ENCODE measurements around the gene TAB2.

- TF ChIP-seq, protein P1, sequence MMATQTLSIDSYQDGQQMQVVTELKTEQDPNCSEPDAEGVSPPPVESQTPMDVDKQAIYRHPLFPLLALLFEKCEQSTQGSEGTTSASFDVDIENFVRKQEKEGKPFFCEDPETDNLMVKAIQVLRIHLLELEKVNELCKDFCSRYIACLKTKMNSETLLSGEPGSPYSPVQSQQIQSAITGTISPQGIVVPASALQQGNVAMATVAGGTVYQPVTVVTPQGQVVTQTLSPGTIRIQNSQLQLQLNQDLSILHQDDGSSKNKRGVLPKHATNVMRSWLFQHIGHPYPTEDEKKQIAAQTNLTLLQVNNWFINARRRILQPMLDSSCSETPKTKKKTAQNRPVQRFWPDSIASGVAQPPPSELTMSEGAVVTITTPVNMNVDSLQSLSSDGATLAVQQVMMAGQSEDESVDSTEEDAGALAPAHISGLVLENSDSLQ (IDR thresholded peaks at IDR 0.05), result no peak
- no peak for TF ChIP-seq SP1 (IDR thresholded peaks at IDR 0.05)
- TF ChIP-seq HDGF (IDR thresholded peaks at IDR 0.05; ENCODE audit: borderline replicate concordance), result no peak
- TF ChIP-seq FOXM1 (IDR thresholded peaks at IDR 0.05; ENCODE audit: borderline replicate concordance), result no peak
- TF ChIP-seq FOXA1 (IDR thresholded peaks at IDR 0.05), result no peak
- TF ChIP-seq BHLHE40 (IDR thresholded peaks at IDR 0.05; ENCODE audit: borderline replicate concordance), result no peak
- TF ChIP-seq TARDBP (IDR thresholded peaks at IDR 0.05), result no peak
- no peak for TF ChIP-seq ELF4 (IDR thresholded peaks at IDR 0.05)
- no peak for TF ChIP-seq LEF1 (IDR thresholded peaks at IDR 0.05; ENCODE audit: borderline replicate concordance)
- no peak for TF ChIP-seq L3MBTL2 (conservative IDR thresholded peaks at IDR 0.05)
- no peak for TF ChIP-seq NFRKB (IDR thresholded peaks at IDR 0.05)
- TF ChIP-seq FOXK2 (IDR thresholded peaks at IDR 0.05), result no peak
Measured at GRCh38 chr6:149268768-149269167, 48.7 kb upstream of the TAB2 start.
